ENCODE data around the gene DRAM1.
"Not testable (repeated sequence)": the region's sequence is repeated elsewhere in the genome, so short reads cannot be mapped to it uniquely, and the experiment has no call there.

DRAM1 gene

GRCh38 chr12:101859664-101860607 is 17.4 kb upstream of the DRAM1 start:
- no peak for DNase-seq (ENCODE audit: low spot score)

DNA sequence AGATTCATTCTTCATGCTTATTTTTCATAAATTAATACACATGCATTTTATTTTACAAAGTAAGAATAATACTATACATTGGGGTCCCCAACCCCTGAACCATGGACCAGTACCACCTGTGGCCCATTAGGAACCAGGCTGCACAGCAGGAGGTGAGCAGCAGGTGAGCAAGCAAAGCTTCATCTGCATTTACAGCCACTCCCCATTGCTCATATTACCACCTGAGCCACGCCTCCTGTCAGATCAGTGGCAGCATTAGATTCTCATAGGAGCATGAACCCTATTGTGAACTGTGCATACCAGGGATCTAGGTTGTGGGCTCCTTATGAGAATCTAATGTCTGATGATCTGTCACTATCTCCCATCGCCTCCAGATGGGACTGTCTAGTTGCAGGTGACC is 15.7 kb upstream of the DRAM1 start:
- not testable (repeated sequence) for DNase-seq (ENCODE audit: low spot score)

DNA sequence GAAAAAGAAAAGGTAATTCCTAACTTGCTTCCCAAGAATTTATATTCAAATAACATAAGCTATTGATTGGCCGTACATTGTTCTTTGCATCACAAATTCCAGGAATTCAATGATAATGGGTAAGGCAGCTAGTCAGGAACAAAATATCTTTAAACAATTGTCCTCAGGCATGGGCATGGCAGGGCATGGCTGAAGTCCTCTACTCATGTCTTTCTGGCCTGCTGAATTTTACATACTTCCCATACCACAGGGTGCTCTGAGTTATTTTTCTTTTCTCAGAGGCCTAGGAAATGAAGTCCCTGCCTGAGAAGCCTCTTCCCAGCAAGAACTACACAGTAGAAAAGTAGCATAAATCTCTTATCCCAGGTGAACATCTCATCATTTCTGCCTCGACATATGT is 15.1 kb upstream of the DRAM1 start:
- DNase-seq (ENCODE audit: low spot score): no peak

- DNase-seq (ENCODE audit: low spot score): no peak
Observed at GRCh38 chr12:101863981-101864380, 13.4 kb upstream of the DRAM1 start.

DNA sequence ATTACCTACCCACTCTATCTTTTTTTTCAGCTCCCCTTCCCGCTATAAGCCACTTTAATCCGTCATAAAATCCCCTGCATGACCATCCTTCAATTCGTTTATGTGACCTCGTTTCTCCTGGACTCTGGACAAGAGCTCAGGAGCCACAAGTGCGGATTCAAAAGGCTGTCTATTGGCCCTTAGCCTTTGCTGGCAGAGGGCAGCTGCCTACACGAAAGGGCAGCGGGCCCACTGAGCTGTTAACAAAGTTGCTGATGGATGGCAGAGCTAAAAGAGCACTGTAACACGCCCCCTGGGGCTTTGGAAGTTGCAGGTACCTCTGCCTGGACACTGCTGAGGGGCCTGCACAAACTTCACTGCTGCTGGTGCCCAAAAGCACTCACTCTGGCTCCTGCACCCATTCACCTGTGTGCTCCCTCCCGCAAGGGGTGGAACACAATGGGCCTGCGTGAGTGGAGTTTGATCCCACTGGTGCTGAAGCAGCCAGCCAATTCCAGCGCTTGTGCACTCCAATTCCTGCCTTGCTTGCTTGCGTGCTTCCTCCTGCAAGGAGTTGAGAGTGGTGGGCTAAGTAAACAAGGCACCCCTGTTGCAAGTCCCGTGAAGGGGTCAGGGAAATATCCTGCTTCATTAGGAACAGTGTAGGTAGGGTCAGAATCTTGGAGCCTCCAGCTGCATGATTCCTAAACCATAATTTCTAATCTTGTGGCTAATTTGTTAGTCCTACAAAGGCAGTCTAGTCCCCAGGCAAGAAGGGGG is 10.6 kb upstream of the DRAM1 start:
- DNase-seq (ENCODE audit: low spot score): no peak

- DNase-seq (ENCODE audit: low spot score): not testable (repeated sequence)
Observed at GRCh38 chr12:101867619-101868018, 9.8 kb upstream of the DRAM1 start.

DNA sequence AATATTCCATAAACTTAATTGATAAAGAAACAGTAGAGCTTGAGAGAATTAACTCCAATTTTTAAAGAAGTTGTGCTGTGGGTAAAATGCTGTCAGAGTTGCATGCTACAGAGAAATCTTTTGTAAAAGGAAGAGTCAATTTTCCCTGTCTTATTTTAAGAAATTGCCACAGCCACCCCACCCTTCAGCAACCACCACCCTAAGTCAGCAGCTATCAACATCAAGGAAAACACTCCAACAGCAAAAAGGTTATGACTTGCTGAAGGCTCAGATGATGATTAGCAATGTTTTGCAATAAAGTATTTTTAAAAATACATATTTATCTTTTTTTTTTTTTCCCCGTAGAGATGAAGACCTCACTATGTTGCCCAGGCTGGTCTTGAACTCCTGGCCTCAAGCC is 6.5 kb upstream of the DRAM1 start:
- DNase-seq (ENCODE audit: low spot score): no peak

- no peak for DNase-seq (ENCODE audit: low spot score)
Observed at GRCh38 chr12:101875162-101875561, 2.2 kb upstream of the DRAM1 start.

DNA sequence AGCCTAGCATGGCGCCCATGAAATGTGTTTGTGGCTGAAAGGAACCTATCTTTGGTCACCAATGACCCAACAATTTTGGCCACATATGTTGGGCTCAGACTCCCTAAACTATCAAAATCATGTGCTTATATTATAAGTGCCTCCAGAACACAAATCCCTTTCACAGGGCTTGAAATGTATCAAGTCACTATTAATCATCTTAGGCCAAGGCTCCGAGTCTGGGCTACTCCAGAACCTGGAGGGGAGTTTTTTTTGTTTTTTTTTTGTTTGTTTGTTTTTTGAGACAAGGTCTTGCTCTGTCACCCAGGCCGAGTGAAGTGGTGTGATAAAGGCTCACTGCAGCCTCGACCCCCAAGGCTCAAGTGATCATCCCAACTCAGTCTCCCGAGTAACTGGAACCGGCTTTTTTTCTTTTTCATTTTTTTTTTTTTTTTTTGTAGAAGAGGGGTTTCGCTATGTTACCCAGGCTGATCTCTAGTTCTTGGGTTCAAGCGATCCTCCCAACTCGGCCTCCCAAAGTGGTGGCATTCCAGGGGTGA is 989 bp upstream of the DRAM1 start:
- DNase-seq (ENCODE audit: low spot score): peak; percentile 30

DNA sequence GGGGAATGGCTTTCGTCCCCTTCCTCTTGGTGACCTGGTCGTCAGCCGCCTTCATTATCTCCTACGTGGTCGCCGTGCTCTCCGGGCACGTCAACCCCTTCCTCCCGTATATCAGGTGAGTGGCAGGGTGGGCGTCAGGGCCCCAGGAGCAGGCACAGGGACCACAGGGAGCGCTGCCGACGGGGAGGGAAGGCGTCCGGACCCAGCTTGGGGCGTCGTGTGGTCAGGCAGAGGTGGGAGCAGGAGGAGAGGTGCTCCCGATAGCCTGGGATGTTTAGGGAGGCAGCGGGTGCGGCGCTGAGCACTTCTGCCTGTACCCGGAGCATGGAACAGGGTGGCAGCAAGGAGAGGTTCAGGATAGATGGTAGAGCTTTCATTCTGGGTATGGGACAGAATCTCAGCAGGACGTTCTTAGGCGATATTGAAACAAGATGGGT is 444 bp downstream of the DRAM1 start:
- peak; percentile 54 for DNase-seq (ENCODE audit: low spot score)

- DNase-seq (ENCODE audit: low spot score): peak; percentile 65
Observed at GRCh38 chr12:101878243-101878821, 952 bp downstream of the DRAM1 start.

GRCh38 chr12:101880769-101881168 is 3.4 kb downstream of the DRAM1 start:
- DNase-seq (ENCODE audit: low spot score): no peak

GRCh38 chr12:101881228-101881627 is 3.8 kb downstream of the DRAM1 start:
- DNase-seq (ENCODE audit: low spot score): no peak

- no peak for DNase-seq (ENCODE audit: low spot score)
Observed at GRCh38 chr12:101884174-101884573, 6.8 kb downstream of the DRAM1 start.

DNA sequence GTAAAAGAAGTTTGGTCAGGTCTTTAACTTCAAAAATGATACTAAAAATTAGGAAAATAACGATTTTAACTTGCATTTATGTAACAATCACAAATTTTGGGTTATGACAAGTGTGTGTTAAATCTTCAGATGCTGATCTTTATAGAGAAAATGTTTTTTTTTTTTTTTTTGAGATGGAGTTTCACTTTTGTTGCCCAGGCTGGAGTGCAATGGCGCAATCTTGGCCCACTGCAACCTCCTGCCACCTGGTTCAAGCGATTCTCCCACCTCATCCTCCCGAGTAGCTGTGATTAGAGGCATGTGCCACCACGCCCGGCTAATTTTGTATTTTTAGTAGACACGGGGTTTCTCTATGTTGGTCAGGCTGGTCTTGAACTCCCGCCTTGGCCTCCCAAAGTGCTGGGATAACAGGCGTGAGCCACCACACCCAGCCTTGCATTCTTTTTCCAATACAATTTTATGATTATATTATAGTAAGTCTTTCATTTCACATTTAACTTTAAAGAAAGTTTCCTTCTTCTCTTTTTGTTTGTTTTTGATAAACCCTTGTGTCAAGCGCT is 7.5 kb downstream of the DRAM1 start:
- not testable (repeated sequence) for DNase-seq (ENCODE audit: low spot score)

GRCh38 chr12:101885912-101886561 is 8.7 kb downstream of the DRAM1 start:
- no peak for DNase-seq (ENCODE audit: low spot score)

GRCh38 chr12:101889211-101889752 is 11.9 kb downstream of the DRAM1 start:
- DNase-seq (ENCODE audit: low spot score): no peak

DNA sequence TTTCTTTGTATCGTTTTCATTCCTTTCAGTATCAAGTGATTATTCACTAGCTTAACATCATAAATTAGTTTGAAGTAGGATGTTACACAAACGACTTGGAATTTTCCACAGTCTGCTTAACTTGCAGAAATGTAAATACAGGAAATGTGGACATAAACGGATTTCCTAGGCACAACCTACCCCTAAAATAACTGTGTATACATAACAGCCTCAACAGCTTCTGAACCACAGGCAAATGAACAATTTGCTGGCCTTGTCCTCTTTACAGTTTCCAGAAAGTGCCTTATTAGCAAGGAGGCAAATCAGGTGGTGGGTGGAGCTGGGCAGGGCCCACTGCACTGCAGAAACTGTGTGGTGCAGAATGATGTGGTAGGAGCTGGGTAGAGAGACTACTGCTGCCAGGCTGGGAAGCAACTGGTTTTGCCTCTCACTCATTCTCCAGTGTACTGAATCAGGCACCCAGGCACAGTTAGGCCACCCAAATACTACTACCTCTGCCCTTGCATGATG is 14.1 kb downstream of the DRAM1 start:
- DNase-seq (ENCODE audit: low spot score): peak; percentile 17

DNA sequence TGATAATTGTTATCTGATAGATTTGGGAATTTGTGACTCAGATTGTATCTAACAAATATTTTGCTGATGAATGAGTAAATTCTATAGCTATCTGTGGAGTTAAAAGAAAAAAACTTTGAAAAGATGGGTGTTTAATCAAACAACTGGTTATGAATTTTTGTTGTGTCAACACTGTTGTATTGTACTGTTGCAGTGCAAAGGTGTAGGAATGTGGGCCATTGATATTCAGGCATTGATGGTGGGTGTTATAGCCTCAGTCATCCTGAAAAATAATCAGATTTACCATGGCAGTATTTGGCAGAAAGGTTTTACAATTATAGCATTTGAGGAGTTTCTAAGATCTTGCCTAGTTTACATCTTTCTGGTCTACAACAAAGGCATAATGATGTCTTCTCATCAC is 15.4 kb downstream of the DRAM1 start:
- DNase-seq (ENCODE audit: low spot score): no peak

GRCh38 chr12:101901777-101902176 is 24.4 kb downstream of the DRAM1 start:
- no peak for DNase-seq (ENCODE audit: low spot score)

- DNase-seq (ENCODE audit: low spot score): no peak
Observed at GRCh38 chr12:101902641-101903040, 25.3 kb downstream of the DRAM1 start.
